Activated naive CD8-positive, alpha-beta T cell treated with anti-CD3 and anti-CD28 coated beads, Interleukin-2, amount 50 U/mL, for 24 hours (primary cell): ENCODE measurements around the gene LARP1B.
"Not testable (repeated sequence)": the region's sequence is repeated elsewhere in the genome, so short reads cannot be mapped to it uniquely, and the experiment has no call there.

ENCODE experiments used
- ATAC-seq: fragments of 150-1000 bp; cut with Tn5 transposase; one replicate; pipeline ENCODE4 v1.10.0; 2021
- DNase-seq: peaks from one replicate; pipeline ENCODE4 v3.0.0; 2021
- H3K27ac Mint-ChIP-seq: one replicate; pipeline ENCODE4 v1.8.0; 2021; ENCODE audit warnings: mild to moderate bottlenecking, mixed read lengths
- H3K27me3 Mint-ChIP-seq: one replicate; pipeline ENCODE4 v1.8.0; 2021; ENCODE audit warnings: mixed read lengths
- H3K36me3 Mint-ChIP-seq: one replicate; pipeline ENCODE4 v1.8.0; 2021; ENCODE audit warnings: low read depth, mixed read lengths
- H3K4me1 Mint-ChIP-seq: one replicate; pipeline ENCODE4 v1.8.0; 2021; ENCODE audit warnings: mixed read lengths
- H3K4me3 Mint-ChIP-seq: one replicate; pipeline ENCODE4 v1.8.0; 2021; ENCODE audit warnings: mild to moderate bottlenecking, moderate library complexity, mixed read lengths
- H3K9me3 Mint-ChIP-seq: one replicate; pipeline ENCODE4 v1.8.0; 2021; ENCODE audit warnings: mixed read lengths

The LARP1B gene

DNA sequence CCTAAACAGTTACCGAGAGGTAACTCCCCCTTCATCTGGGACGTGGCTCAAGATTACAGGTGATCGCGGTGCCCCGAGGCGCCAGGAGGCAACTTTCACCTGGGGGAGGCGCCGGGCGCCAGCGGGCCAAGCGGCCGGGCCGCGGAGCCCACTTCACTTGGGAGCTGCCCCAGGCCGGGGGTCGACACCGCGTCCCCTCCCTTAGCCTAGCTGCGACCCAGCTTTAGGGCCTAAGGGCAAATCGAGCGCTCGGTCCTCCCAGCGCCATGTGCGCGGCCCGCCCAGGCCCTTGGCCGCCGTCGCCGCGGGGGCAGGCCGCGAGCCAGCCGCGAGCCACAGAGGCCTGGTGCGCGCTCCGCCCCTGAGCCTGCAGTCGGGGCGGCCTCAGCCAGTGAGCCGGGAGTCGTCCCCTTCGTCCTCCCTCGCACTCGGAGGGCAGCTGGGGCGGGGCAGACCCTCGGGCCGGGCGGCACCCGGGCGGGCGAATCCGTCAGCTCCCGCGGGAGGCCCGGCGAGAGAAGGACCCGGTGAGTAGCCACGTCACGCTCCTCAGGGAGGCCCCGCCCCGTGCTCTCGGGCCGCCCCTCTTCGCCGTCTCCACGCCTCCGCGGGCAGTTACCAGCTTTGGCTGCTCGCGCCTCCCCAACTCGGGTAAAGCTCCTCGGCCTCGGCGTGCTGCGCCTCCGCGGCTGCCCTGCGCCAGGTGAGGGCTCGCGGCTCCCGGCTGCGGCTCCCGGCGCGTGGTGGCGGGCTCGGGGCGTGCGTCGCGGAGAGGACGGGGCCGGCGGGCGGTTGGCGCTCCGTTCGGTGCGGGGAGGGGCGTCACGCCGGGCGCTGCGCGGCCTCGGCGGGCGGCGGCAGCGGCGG, at the start of gene LARP1B:
LARP1B (plus strand) TSS at position 614 of the 867 bp plus-strand sequence. CDS start 13,640 bp downstream, outside the sequence.
- H3K27ac Mint-ChIP-seq: peak within 1 kb of the TSS; percentile 90
- ATAC-seq: peak; percentile 88
- H3K27me3 Mint-ChIP-seq: peaks cover 2% of the 10 kb centered on the region
- peak within 1 kb of the TSS; percentile 78 for H3K4me3 Mint-ChIP-seq
- DNase-seq: peak; percentile 95
- no peaks in the 10 kb centered on the region for H3K9me3 Mint-ChIP-seq
- peaks cover 17% of the 10 kb centered on the region for H3K4me1 Mint-ChIP-seq
- no peaks in the 10 kb centered on the region for H3K36me3 Mint-ChIP-seq

DNA sequence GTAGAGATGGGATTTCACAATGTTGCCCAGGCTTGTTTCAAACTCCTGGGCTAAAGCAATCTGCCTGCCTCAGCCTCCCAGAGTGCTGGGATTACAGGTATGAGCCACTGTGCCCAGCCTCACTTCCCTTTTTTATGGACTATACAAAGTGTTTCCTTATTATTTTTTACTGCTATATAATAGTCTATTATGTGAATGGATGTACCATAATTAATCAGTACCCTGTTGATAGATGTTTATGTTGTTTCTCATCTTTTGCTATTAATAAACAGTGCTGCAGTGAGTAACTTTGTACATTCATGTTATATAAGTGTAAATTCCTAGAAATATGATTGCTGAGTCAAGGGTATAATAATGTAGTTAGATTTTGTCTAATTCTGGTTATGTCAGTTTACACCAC, 35.8 kb upstream of the LARP1B start:
- H3K36me3 Mint-ChIP-seq: peaks cover 34% of the 10 kb centered on the region
- H3K4me3 Mint-ChIP-seq: no peak overlapping the region
- H3K27ac Mint-ChIP-seq: no peak overlapping the region
- H3K27me3 Mint-ChIP-seq: no peaks in the 10 kb centered on the region
- H3K4me1 Mint-ChIP-seq: no peaks in the 10 kb centered on the region
- ATAC-seq: no peak
- DNase-seq: no peak
- no peaks in the 10 kb centered on the region for H3K9me3 Mint-ChIP-seq

DNA sequence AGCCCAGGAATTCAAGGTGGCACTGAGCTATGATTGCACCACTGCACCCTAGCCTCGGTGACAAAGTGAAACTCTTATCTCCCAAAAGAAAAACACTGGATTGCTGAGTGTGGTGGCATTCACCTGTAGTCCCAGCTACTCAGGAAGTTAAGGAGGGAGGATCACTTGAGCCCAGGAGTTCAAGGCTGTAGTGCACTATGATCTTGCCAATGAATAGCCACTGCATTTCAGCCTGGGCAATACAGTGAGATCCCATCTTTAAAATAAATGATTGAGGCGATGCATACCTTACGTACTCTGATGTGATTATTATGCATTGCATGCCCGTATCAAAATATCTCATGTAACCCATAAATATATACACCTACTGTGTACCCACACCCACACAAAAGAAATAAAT, 31.2 kb upstream of the LARP1B start:
- peaks cover 20% of the 10 kb centered on the region for H3K36me3 Mint-ChIP-seq

DNA sequence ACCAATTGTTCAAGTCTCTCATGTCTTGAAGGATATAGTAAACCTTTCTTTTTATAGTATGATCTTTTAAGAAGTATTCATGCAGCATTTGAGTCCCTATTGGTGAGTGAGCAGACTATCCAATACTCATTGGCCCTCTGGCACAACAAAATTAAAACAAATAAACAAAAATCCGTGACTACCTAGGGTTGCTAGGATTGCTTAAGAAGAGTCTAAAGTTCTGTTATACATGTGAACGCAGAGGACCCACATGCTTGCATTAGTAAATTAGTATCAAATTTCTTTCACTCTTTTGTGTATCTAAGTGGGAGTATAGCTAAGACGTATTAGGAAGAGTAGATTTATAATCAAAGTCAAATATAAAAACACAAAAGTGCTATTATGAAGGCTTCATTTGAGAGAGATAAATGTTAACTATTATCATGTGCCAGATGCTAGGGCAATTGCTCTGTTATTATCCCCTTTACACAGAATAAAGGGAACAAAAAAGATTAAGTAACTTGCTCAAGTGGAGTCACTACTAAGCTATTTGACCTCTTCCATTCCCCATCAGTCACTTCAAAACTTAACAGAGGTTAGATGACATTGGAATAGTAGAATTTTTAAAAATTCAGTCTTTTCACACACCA, 29.2 kb upstream of the LARP1B start:
- Mint-ChIP-seq H3K9me3 (no peaks in the 10 kb centered on the region), H3K4me3 (no peak overlapping the region), H3K4me1 (no peaks in the 10 kb centered on the region), H3K27ac (no peak overlapping the region), H3K36me3 (peaks cover 14% of the 10 kb centered on the region), H3K27me3 (no peaks in the 10 kb centered on the region)
- DNase-seq: no peak
- no peak for ATAC-seq

More for the DNA sequence above, 31.2 kb upstream of the LARP1B start:
- no peak overlapping the region for H3K4me3 Mint-ChIP-seq
- ATAC-seq: no peak
- H3K4me1 Mint-ChIP-seq: no peaks in the 10 kb centered on the region
- H3K27me3 Mint-ChIP-seq: no peaks in the 10 kb centered on the region
- H3K9me3 Mint-ChIP-seq: no peaks in the 10 kb centered on the region
- H3K27ac Mint-ChIP-seq: no peak overlapping the region
- DNase-seq: no peak

DNA sequence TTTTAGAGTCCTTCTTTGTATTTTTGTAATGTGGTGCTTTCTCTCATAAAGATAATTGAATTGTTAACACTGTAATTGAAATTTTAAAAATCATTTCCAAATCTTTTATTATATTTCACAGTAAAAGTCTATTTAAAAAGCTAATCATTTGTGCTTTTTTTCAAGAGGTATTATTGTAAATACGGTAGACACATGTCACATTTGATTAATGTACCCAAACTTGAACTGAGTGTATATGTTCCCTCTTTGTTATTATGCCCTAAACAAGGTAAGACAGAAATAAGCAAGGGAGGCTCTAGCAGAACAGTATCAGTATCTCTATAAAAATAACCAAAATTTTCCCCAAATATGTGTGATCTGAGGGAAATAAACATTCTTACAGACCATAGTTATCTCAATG, 21.5 kb upstream of the LARP1B start:
- DNase-seq (no peak), ATAC-seq (no peak)
- Mint-ChIP-seq H3K4me1 (no peaks in the 10 kb centered on the region), H3K36me3 (no peaks in the 10 kb centered on the region), H3K27me3 (no peaks in the 10 kb centered on the region), H3K27ac (no peak overlapping the region), H3K4me3 (no peak overlapping the region), H3K9me3 (no peaks in the 10 kb centered on the region)

DNA sequence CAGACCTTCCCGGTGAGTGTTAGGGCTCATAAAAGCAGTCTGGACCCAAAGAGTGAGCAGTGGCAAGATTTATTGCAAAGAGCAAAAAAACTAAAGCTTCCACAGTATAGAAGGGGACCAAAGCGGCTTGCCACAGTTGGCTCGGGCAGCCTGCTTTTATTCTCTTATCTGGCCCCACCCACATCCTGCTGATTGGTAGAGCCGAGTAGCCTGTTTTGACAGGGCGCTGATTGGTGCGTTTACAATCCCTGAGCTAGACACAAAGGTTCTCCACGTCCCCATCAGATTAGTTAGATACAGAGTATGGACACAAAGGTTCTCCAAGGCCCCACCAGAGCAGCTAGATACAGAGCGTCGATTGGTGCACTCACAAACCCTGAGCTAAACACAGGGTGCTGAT, 14.1 kb upstream of the LARP1B start:
- not testable (repeated sequence) for H3K4me1 Mint-ChIP-seq, ATAC-seq, H3K36me3 Mint-ChIP-seq, H3K27me3 Mint-ChIP-seq, H3K4me3 Mint-ChIP-seq, DNase-seq, H3K27ac Mint-ChIP-seq, H3K9me3 Mint-ChIP-seq

DNA sequence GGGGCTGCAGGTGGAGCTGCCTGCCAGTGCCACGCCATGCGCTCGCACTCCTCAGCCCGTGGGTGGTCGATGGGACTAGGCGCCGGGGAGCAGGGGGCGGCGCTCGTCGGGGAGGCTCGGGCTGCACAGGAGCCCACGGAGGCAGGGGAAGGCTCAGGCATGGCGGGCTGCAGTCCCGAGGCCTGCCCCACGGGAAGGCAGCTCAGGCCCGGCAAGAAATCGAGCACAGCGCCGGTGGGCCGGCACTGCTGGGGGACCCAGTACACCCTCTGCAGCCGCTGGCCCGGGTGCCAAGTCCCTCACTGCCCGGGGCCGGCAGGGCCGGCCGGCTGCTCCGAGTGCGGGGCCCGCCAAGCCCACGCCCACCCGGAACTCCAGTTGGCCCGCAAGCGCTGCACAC, 13.6 kb upstream of the LARP1B start:
- H3K27me3 Mint-ChIP-seq, H3K27ac Mint-ChIP-seq, DNase-seq, H3K9me3 Mint-ChIP-seq, H3K4me1 Mint-ChIP-seq, H3K36me3 Mint-ChIP-seq, ATAC-seq, H3K4me3 Mint-ChIP-seq: not testable (repeated sequence)

DNA sequence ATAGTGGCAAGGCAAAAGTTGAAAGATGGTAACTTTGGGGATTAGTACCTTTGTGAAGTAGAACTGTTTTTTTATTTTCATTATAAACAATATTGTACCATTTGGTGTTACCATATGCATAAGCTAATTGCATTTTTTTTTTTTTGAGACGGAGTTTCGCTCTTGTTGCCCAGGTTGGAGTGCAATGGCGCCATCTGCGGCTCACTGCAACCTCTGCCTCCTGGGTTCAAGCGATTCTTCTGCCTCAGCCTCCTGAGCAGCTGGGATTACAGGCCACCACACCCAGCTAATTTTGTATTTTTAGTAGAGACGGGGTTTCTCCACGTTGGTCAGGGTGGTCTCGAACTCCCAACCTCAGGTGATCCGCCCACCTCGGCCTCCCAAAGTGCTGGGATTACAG, 9.9 kb upstream of the LARP1B start:
- not testable (repeated sequence) for H3K27ac Mint-ChIP-seq, H3K4me3 Mint-ChIP-seq, H3K4me1 Mint-ChIP-seq, ATAC-seq, H3K36me3 Mint-ChIP-seq, H3K9me3 Mint-ChIP-seq, H3K27me3 Mint-ChIP-seq
- peak; percentile 12 for DNase-seq

DNA sequence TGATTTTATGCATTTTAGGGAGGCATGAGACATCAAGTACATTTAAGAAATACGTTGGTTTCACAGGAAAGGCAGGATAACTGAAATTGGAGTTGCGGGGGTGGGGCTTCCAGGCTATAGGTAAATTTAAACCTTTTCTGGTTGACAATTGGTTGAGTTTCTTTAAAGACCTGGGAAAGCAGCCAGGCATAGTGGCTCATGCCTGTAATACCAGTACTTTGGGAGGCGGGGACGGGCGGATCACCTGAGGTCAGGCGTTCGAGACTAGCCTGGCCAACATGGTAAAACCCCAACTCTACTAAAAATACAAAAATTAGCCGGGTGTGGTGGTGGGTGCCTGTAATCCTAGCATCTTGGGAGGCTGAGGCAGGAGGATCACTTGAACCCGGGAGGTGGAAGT, 6.2 kb upstream of the LARP1B start:
- not testable (repeated sequence) for DNase-seq, H3K4me3 Mint-ChIP-seq, H3K4me1 Mint-ChIP-seq, H3K36me3 Mint-ChIP-seq, H3K9me3 Mint-ChIP-seq, H3K27ac Mint-ChIP-seq, H3K27me3 Mint-ChIP-seq, ATAC-seq

DNA sequence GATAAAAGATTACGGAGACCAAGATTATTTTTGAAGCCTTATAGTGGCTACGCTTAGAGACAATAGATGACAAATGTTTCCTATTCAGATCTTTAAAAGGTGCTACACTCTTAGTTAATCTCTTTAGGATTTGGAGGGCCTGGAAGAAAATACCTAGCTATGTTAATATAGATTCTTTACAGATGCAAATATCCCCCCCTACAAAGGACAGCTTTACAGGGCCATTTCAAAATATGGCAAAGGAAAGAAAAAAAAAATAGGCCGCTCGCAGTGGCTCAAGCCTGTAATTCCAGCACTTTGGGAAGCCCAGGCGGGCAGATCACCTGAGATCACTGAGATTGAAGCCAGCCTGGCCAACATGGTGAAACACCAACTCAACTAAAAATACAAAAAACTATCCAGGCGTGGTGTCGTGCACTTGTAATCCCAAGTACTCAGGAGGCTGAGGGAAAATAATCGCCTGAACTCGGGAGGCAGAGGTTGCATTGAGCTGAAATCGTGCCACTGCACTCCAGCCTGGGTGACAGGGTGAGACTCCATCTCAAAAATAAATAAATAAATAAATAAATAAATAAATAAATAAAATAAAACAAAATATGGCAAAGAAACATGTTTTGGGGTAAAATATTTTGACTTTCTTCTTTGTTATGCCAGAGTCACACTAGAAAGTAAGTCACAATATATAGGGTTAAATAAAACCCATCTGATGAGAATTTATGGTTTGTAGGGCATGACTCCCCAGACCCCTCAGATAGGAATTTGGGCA, 5.5 kb upstream of the LARP1B start:
- not testable (repeated sequence) for ATAC-seq, H3K27ac Mint-ChIP-seq, DNase-seq, H3K4me1 Mint-ChIP-seq, H3K36me3 Mint-ChIP-seq, H3K4me3 Mint-ChIP-seq, H3K9me3 Mint-ChIP-seq, H3K27me3 Mint-ChIP-seq

DNA sequence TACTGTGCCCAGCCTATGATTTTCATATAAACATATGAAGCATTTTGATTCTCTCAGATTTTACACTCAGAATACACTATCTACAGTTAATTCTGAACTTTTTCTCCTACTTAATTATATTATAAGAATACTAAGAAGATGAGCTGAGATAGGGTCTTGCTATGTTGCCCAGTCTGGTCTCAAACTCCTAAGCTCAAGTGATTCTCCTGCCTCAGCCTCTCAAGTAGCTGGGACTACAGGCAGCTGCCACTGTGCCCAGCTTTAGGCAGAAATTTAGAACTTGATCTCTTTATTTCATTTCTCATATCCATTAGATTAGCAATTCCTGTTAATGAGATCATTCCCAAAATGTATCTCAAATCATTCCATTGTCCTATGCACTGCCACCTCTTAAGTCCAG, 4.7 kb upstream of the LARP1B start:
- Mint-ChIP-seq H3K4me3 (no peak overlapping the region), H3K27ac (no peak overlapping the region), H3K9me3 (no peaks in the 10 kb centered on the region), H3K36me3 (no peaks in the 10 kb centered on the region), H3K4me1 (peaks cover 9% of the 10 kb centered on the region), H3K27me3 (peaks cover 4% of the 10 kb centered on the region)
- DNase-seq (no peak), ATAC-seq (no peak)

DNA sequence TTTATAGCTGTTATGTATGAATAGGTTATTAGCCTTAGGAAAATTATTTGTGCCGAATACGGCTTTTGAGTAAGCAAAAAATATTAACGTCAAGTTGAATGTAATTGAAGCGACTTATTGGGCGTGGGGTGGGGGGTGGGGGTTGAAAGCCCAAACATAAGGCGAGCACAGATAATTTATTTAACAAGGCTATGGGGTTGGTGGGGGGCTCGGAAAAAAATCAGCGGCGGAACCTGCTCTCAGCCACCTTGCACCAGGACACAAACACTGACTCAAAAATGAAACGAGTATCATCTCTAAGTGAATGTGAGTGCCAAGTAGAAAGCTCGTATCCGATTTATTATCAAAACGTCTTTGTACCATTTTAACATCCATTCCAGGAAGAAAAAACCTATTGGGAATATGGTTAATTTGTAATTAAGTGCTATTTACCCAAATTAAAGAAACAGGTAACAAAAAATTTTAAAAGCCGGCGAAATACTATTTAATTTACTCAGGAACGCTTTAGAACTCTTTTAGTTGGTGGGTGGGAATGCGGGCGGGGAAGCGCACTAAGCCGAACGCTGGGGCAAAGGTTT, 902 bp upstream of the LARP1B start:
- Mint-ChIP-seq H3K4me1 (peaks cover 17% of the 10 kb centered on the region), H3K27ac (peak overlapping the region; percentile 90), H3K4me3 (peak overlapping the region; percentile 77), H3K9me3 (no peaks in the 10 kb centered on the region), H3K27me3 (peaks cover 2% of the 10 kb centered on the region), H3K36me3 (no peaks in the 10 kb centered on the region)
- no peak for DNase-seq
- no peak for ATAC-seq

DNA sequence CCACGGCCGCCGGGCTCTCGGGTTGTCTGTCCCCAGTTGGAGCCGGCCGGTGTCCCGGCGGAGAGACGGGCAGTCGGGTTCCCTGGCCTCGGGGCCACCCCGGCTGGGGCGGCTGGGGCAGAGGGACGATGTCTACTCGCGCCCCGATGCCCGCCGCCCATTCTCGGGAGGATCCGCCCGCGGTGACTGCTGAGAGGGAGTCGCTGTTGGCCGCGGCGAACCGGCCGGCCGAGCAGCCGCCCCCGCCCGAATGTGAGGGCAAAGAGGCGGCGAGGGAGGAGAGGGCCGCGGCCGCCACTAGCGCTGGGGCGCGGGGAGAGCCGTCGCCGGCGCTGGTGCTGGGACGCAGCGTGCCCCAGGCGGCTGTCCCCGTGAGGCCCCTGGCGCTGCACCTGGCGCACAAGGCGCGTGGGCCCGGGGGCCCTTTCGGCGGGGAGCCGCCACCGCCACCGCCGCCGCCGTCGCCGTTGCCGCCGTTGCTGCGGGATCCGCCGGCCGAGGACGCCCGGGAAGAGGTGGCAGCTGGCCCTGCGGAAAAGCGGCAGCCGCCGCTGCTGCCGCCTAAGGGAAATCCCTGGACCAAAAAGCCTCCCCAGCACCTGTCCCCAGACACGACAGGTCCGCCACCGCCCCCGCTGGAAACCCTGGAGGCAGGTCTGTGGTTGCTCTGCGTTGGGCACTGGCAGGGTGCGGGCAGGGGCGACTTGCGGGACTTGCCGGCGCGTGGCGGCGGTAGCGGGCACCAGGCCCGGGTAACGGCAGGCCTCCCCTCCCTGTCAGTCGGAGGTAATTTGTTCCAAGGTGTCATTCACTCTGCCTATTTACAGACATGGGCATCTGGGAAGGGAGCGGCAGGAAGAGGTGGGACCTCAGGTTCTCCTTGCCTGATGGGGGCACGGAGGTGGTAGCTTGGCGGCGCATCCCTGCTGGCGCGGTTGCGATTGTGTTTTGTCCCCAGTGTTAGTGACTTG, 739 bp downstream of the LARP1B start:
- peaks cover 17% of the 10 kb centered on the region for H3K4me1 Mint-ChIP-seq
- ATAC-seq (peak; percentile 31), DNase-seq (peak; percentile 67)
- no peaks in the 10 kb centered on the region for H3K36me3 Mint-ChIP-seq
- H3K27me3 Mint-ChIP-seq: peaks cover under 1% of the 10 kb centered on the region
- no peaks in the 10 kb centered on the region for H3K9me3 Mint-ChIP-seq
- peak overlapping the region; percentile 78 for H3K4me3 Mint-ChIP-seq
- H3K27ac Mint-ChIP-seq: peak overlapping the region; percentile 29

DNA sequence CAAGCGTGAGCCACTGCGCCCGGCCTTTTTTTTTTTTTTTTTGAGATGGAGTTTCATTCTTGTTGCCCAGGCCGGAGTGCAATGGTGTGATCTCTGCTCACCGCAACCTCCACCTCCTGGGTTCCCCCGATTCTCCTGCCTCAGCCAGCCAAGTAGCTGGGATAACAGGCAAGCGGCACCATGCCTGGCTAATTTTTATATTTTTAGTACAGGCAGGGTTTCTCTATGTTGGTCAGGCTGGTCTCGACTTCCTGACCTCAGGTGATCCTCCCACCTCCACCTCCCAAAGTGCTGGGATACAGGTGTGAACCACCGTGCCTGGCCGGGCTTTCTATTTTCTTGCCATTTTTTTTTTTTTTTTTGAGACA, 5.3 kb downstream of the LARP1B start:
- not testable (repeated sequence) for H3K27ac Mint-ChIP-seq, H3K27me3 Mint-ChIP-seq, H3K4me1 Mint-ChIP-seq, DNase-seq, ATAC-seq, H3K9me3 Mint-ChIP-seq, H3K36me3 Mint-ChIP-seq, H3K4me3 Mint-ChIP-seq
